ENCODE results near the gene HMGXB4.

- TF ChIP-seq, protein P1, sequence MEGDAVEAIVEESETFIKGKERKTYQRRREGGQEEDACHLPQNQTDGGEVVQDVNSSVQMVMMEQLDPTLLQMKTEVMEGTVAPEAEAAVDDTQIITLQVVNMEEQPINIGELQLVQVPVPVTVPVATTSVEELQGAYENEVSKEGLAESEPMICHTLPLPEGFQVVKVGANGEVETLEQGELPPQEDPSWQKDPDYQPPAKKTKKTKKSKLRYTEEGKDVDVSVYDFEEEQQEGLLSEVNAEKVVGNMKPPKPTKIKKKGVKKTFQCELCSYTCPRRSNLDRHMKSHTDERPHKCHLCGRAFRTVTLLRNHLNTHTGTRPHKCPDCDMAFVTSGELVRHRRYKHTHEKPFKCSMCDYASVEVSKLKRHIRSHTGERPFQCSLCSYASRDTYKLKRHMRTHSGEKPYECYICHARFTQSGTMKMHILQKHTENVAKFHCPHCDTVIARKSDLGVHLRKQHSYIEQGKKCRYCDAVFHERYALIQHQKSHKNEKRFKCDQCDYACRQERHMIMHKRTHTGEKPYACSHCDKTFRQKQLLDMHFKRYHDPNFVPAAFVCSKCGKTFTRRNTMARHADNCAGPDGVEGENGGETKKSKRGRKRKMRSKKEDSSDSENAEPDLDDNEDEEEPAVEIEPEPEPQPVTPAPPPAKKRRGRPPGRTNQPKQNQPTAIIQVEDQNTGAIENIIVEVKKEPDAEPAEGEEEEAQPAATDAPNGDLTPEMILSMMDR (IDR thresholded peaks at IDR 0.05), result no peak
- TF ChIP-seq POLR2A (IDR thresholded peaks at IDR 0.05) (no peak), EP300 (IDR thresholded peaks at IDR 0.05) (no peak), POLR2AphosphoS5 (IDR thresholded peaks at IDR 0.05) (no peak)
Observed at GRCh38 chr22:35253946-35254345, 3.3 kb upstream of the HMGXB4 start.

Measured in suprapubic skin (tissue), 4 donors.